Activated CD4-positive, alpha-beta T cell treated with anti-CD3 and anti-CD28 coated beads for 1 hour (primary cell): ENCODE measurements around the gene ABCG5.

Experiments used
- DNase-seq: peaks from one replicate; pipeline ENCODE4 v3.0.0-alpha.2; 2020

ABCG5 gene

DNA sequence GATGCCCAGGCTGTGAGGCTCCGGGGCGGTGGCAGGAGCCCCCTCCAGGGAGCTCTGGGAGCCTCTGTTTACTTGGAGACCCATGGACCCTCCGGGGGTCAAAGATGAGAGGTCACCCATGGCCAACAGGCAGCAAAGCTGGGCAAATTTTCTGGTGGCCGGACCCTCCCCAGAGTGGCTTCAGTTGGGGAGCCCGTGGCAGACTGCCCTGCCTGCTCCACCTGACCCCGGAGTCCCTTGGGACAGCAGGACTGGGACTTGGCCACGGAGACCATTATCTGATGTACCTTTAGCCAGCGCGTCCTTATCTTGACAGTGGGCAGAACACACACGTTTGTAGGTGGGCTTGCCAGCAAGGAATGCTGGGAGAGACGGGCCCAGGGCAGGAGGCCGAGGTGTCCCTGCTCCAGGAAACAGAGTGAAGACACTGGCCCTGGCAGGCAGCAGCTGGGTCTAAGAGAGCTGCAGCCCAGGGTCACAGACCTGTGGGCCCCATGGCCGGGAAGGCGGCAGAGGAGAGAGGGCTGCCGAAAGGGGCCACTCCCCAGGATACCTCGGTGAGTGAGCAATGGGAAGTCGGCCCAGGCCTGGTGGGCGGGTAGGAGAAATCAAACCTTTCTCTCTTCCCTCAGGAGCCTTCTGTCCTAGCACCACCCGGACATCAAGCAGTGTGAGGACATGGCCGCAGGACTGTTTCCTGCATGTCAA, at the start of gene ABCG5, which contains the start of gene ABCG8:
TSS of gene ABCG5 (minus strand) at position 280 of the 708 bp plus-strand sequence. CDS start at position 120, 160 bp downstream.
TSS of gene ABCG8 (plus strand) at position 412 of the 708 bp plus-strand sequence. CDS start at position 495, 83 bp downstream.
- DNase-seq, result no peak

DNA sequence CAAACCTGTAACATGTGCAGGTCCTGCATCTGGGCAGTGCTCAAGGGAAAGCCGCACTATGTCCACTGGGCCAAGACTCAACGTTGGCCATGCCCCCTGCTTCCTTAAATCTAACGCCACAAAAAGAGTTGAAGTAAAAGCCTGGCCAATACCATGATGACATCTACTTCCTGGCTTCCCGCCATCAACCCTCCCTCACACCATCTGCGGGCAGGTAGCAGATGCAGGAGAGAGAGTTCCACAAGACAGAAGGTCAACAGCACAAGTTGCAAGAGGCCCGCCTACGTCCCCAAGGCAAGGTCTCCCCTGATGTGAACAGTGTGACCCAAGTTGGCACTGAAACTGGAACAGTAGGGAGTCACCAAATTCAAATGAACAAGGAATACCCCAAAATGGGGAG, 48.5 kb upstream of the ABCG5 start:
- DNase-seq, result no peak

DNA sequence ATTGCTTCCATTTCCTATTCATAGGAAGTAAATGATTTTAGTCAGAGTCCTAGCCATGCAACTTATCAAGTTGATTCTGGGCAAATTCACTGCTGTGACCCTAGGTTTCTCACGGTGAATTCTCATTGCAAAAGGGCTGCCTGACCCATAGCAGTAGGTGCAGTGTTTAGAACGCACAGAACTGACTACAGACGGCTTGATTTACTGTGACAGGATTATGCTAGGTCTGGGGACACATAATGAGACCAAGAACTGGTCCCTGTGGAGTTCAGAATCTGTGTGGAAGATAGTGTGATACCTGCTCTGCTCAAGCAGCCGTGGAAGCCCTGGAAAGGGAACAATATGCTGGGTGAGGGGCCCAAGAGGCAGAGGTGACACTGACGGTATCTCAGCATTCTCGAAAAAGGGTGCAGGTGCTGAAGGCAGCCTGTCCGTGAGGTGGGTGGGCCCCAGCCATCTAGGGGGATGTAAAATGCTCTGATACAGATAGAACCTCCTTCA, 46.5 kb upstream of the ABCG5 start:
- DNase-seq, result no peak

DNA sequence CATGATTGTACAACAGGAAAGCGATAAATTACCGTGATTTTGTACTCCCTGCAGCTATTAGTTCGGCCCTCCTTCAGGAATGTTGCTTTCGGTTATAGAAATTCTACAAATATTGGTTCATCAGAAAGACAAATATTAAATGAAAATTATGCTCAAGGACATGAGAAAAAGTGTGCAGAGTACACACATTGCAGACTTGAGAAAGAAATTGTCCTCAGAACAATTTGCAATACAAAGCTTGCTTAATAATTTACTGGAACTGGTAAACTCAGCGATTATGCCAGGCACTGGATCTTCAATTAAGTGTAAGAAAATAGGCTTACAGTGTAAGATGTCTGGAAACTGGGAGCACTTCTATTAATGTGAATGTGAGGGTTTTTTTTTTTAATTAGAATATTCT, 46.0 kb upstream of the ABCG5 start:
- no peak for DNase-seq

DNA sequence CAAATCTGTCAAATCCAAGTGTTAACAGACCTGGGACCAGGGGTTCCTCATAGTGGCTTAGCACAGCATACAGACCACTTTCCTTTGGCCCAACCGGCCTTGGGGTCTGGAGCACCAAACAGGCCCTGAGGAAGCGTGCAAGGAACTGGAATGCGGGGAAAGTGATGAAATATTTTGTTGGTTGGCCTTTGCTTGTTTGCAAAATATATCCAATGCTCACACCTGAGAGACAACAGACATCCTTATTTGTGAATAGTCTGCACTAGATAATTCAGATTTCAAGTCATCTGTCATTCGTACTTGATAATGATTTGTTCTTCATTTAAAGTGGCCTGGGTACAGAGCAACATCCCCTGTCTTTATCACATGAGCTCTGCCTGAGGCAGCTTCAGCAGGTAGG, 43.7 kb upstream of the ABCG5 start:
- DNase-seq, result no peak

DNA sequence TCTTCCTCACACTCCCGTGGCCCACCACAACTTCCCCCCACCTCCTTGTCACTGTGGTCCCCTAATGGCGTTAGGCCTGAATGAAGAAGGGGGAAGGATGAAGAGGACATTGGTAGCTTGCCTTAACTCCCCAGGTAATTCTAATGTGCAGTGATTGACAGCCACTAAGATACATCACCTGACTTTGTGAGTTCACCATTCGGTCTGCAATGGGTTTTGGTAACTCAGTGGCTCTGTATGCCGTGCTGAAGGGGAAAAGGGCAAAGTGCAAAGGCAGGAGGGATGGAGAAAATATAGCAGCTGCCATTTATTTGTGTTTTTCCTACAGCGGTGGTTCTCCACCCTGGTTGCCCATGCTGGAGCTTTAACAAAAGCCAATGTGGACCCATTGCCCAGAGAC, 42.3 kb upstream of the ABCG5 start:
- DNase-seq, result no peak

DNA sequence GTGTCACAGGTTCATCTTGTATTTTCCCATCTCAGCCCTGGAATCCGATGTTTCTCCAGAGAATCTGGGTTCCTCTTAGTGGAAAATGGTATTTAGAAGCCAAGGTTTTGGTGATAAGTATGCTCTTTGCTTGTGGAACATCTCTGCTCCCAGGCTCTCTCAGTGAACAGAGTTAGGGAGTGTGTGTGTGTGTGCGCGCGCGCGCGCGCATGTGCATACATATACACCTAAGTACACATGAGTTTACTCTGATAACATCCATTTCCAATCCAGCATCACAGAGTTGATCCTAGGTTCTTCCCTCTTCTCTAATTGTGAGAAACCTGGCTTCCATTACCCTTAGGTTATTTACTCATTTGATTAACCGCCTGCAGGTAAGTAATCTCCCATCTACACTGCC, 41.8 kb upstream of the ABCG5 start:
- DNase-seq, result no peak

DNA sequence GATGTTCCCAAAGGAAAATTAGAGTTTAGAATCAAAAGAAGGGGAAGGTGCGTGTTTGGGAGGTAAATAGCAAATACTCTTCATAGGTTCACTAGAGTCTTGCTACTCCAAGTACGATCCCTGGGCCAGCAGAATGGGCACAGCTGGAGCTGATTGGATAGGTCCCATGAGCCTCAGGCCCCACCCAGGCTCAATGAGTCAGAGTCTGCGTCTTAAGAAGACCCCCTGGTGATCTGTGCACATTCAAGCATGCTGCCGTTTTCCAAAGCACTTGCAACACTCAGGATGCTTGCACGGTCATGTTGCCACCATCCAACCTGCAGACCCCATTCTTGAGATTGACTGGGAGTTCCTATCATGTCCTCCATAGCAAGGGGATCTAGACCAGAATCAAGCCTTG, 40.6 kb upstream of the ABCG5 start:
- DNase-seq, result no peak

DNA sequence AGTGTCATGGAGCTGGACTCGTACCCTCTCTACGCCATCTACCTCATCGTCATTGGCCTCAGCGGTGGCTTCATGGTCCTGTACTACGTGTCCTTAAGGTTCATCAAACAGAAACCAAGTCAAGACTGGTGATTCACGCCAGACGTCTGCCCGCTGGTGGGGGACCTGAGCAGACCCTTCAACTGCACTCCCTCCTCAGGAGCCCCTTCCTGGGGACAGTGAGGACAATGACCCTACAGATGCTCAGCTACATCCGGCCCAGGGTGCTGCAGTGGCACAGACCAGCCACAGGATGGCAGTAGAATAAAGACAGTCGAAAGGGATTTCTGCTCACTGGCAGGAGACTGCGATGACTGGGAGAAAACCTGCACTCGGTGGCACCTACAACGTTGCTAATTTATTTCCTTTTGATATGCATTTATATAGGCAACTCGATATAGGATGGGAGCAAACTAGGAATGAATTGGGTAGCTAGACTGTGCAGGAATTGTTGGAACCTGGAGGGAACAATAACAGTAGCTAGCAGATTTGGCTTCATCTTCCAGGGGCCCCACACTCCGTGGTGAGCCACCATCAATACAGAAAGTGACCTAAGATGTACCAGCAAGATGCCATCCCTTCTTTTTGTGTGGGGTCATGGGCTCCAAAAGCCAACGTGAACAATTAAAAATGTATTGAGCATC, 39.3 kb upstream of the ABCG5 start:
- DNase-seq, result peak; percentile 30

DNA sequence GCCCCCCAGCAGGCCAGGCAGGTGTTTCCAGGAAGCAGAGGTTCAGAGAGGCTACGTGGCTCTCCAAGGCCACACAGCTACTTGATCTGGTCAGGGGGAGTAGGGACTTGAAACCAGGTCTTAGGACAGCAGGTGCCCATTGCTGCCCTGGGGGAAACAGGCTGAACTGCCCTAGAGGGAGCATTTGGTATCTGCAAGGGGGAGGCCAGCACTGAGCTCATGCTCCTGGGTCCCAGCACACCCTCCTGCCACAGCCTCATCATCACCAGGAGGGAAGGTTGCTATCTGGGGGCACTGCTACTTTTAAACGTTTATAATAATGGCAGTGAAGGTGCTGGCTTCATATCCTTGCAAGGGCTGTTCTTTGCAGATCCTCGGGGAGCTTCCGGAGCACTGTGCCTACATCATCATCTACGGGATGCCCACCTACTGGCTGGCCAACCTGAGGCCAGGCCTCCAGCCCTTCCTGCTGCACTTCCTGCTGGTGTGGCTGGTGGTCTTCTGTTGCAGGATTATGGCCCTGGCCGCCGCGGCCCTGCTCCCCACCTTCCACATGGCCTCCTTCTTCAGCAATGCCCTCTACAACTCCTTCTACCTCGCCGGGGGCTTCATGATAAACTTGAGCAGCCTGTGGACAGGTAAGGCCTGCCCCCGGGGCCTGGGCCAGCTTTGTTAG, 36.3 kb upstream of the ABCG5 start:
- no peak for DNase-seq

DNA sequence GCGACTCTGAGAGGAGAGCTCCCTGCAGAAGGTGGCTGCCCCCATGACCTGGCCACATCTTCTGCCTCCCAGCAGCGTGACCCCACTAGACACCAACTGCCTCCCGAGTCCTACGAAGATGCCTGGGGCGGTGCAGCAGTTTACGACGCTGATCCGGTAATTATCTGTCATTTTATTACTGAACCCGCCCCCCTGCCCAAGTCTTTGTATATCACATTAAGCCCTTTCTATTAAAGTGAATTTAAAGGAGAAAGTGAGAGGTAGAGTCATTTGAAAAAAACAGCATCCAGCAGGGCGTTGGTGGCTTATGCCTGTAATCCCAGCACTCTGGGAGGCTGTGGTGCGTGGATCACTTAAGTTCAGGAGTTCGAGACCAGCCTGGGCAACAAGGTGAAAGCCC, 33.5 kb upstream of the ABCG5 start:
- DNase-seq, result no peak

DNA sequence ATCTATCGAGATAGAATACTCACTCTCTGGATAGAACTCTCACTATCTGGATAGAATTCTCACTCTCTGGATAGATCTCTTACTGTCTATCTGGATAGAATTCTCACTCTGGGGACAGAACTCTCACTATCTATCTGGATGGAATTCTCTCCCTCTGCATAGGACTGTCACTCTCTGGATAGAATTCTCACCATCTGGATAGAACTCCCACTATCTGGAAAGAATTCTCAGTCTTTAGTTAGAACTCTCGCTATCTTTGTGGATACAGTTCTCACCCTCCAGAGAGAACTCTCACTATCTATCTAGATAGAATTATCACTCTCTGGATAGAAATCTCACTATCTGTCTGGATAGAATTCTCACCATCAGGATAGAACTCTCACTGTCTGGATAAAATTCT, 16.7 kb upstream of the ABCG5 start:
- no peak for DNase-seq

DNA sequence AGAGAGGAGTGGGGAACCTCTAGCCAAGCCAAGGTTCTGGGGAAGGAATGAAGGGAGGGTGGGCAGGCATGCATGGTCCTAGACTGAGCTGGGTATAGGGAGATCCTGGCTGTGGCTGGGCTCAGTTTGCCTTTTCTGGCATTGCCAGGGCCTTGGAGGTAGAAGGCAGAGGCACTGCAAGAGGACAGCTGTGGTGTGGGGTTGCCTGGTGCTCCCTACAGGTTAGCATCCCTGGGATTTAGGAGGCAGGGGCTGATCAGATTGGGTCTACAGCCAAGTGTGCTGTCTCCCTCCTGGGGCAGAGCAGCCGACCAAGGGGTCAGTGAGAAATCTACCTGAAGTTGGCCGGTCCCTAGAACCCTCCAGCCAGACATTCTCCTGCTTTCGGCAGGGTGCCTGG, 16.0 kb upstream of the ABCG5 start:
- DNase-seq, result no peak

DNA sequence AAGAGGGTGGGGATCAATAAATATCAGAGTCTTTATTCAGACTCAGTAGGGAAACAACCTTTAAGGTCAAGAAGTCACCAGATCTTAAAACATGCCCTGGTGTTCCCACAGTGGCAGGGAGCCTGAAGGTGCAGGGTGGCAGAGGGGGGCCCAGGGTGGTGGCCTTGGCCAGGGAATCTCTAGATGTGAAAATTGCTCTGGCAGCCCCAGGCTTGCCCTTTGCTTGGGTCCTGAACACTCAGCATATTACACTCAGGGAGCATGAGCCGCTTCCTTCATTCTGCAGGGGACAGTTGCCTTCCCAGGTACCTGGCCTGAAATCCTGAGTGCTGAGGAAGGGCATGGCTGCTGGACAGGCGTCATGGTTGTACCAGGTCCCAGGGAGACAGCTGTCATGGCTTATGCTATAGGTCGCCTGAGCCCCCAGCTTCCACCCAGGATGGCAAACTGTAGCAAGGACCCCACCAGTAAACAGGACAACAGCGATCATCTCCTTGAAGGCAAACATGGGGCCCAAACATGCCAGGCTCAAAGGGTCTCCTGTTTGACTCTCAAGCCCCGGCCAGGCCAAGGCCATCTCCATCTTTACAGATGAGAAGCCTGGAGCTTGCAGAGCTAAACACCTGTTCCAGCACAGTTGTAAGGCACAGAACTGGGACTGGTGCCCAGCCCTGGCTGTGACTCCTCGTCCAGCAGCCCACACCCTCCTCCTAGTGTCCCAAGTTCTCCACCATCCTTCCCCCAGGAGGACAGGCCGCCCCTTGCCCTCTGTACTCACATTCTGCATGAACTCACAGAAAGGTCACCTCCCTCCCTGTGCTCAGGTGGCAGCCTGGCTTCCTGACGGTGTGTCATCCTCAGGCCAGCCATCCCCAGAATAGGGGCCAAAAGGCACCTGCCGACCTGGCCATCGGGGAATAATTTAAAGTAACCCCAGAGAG, 14.8 kb upstream of the ABCG5 start:
- DNase-seq, result no peak

DNA sequence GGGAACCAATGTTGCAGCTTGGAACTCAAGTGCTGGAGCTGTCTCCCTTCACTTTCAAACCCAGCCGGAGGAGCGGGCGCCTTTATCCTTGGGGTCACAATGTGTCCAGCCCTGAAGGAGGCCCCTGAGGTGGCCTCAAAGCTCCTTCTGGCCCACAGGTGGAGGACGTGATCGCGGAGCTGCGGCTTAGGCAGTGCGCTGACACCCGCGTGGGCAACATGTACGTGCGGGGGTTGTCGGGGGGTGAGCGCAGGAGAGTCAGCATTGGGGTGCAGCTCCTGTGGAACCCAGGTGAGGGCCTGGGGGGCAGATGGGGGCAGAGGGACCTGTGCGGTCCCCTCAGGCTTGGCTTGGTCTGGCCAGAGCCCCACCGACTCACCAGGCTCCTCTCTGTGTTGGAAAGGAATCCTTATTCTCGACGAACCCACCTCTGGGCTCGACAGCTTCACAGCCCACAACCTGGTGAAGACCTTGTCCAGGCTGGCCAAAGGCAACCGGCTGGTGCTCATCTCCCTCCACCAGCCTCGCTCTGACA, 13.6 kb upstream of the ABCG5 start:
- no peak for DNase-seq

DNA sequence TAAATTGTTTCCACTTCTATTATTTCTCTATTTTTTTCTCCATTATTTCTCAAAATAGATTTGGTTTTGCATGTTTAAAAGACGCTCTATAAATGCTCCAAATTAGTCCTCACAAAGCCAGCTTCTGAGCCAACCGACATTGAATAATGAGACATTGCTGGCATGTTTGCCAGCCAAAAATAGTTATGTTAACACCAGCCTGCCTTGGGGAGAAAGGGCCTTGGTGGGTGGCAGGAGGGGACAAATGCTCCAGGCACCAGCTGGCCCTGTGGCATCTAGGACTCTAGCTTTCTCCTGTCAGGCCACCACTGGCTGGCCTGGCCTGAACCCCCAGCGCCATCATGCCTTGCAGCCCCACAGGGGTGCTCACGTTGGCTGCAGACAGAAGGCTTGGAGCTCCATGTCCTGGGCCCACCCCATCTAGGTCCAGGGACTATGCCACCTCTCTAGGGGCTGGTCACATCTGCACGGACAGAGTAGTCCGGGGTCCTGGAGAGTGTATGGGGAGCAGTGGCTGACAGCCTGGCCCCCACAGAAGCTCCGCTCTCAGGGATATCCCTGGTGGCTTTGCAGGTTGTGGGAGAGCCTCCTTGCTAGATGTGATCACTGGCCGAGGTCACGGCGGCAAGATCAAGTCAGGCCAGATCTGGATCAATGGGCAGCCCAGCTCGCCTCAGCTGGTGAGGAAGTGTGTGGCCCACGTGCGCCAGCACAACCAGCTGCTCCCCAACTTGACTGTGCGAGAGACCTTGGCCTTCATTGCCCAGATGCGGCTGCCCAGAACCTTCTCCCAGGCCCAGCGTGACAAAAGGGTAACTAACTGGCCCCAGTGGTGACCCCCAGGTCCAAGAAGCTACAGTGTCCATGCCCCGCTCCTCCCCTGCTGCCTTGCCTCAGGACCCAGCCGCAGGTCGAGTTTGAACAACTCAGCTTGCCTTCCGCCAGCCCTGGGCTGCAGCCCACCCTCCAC, 12.7 kb upstream of the ABCG5 start:
- DNase-seq, result no peak

DNA sequence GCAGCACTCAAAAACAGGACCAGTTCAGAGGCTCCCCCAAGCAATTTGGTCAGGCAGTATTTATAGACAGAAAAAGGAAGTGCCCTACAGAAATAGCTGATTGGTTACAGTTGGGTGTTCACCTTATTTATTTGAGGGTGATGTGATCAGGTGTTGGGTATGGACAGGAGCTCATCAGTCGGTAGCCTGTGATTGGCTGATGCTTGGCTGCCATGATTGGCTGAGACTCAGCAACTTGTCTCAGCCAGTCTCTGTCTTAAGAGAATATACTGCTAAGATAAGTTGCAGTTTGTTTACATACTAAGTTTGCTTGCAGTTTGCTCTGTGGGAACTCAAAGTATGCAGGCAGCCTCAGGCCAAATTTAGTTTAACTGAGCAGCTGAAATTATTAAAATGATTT, 9.6 kb upstream of the ABCG5 start:
- no peak for DNase-seq

DNA sequence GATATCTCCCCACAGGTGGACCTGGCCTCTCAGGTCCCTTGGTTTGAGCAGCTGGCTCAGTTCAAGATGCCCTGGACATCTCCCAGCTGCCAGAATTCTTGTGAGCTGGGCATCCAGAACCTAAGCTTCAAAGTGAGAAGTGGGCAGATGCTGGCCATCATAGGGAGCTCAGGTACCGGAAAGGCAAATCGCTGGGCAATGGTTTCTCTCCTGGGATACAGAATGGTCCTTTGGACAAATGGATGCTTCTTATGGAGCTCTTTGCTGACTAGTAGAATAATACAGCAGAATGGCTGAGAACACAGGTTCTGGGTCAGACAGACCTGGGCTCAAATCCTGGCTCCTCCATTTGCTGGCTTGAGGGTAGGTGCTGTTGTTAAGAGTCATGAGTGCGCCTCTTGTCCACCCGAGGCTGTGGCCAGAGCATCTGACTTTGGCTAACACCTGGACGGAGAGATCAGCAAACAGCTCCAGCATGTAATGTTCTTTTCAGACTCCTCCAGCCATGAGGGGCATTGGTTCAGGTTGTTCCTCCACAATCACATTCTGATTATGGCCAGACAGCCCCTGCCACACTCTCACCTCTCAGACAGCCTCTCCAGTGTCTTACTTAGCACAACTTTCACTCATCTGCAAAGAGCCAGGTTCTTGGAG, 7.6 kb upstream of the ABCG5 start:
- no peak for DNase-seq

DNA sequence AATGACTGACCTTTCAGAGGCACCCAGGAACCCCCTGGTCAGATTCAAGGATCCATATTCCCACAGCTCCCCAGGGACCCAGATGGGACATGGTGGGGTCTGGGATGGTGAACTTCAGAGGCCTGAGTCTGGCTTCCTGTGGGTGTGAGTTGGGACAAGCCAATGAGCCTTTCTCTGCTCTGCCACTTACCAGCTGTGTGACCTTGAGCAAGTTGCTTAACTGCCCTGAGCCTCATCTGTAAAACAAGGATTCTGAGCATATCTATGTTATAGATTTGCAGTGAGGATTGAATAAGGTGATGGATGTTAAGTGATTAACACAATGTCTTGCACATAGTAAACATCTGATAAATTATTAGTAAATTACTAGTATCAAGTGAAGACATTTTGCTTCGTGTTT, 6.5 kb upstream of the ABCG5 start:
- no peak for DNase-seq

DNA sequence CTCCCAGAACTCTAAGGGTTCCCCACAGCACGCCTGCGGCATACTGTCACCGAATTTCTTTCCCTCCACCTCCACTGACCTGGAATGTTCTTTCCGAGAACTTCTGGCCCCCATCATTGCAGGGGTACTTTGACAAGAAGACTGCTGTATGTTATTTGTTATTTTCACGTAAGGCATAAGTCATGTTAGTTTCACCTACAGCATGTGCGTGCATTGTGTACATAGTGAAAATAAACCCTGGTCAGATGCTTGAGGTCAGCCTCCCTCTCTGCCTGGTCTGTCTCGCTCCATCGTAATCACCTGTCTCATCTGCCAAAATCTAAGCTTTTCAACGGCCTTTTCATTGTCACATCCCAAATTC, 4.2 kb upstream of the ABCG5 start:
- DNase-seq, result no peak
